ENCODE measurements around the gene NLRP6. TPM values are rescaled to one million over a fixed set of nuclear protein-coding genes. Genes with fewer than 3 reads are reported as not detected.

The NLRP6 gene
- total RNA-seq, 1 experiment from 2014 or later = not detected

GRCh38 chr11:281486-282161 is 3.4 kb downstream of the NLRP6 start:
- no peaks in the 10 kb centered on the region; the same call in none of the 2 replicates for H3K27me3 Mint-ChIP-seq (ENCODE audit: low read depth)
- Histone ChIP-seq H3K79me2 (ENCODE audit: insufficient read depth, low read length) (no peaks in the 10 kb centered on the region), H3K4me2 (ENCODE audit: insufficient read depth, insufficient read length, low read length) (no peak overlapping the region), H2AFZ (ENCODE audit: low read length) (no peak overlapping the region), H2BK20ac (ENCODE audit: low read depth, low read length, poor library complexity, severe bottlenecking) (no peak overlapping the region), H2BK15ac (ENCODE audit: low read depth, low read length) (no peak overlapping the region), H4K91ac (ENCODE audit: insufficient read length, low read depth, low read length) (no peak overlapping the region), H2BK12ac (ENCODE audit: insufficient read length, low read depth, low read length) (no peak overlapping the region), H3K27ac (ENCODE audit: insufficient read length, low read depth, low read length) (no peak overlapping the region), H2BK120ac (ENCODE audit: low read depth, low read length, poor library complexity, severe bottlenecking) (no peak overlapping the region), H3K23ac (ENCODE audit: insufficient read length, low read depth, low read length) (no peak overlapping the region), H3K18ac (ENCODE audit: insufficient read length, low read depth, low read length) (no peak overlapping the region), H4K5ac (ENCODE audit: insufficient read length, low read depth, low read length) (no peak overlapping the region), H3K14ac (ENCODE audit: insufficient read depth, low read length) (no peak overlapping the region; the same call in 1 of the 2 replicates), H3K4ac (ENCODE audit: low read depth, low read length) (no peak overlapping the region), H3K4me1 (ENCODE audit: insufficient read depth, low read length) (no peaks in the 10 kb centered on the region), H3K9ac (ENCODE audit: extremely low read depth, insufficient read length, low read length) (no peak overlapping the region), H3K27me3 (ENCODE audit: insufficient read depth, low read length) (no peaks in the 10 kb centered on the region), H2BK5ac (ENCODE audit: insufficient read length, low read length) (no peak overlapping the region), H4K8ac (replicated peaks; ENCODE audit: insufficient read length, low read depth, low read length) (no peak overlapping the region), H3T11ph (ENCODE audit: low read length) (no peak overlapping the region), H3K79me1 (ENCODE audit: insufficient read depth, low read depth, low read length, poor library complexity, severe bottlenecking) (no peaks in the 10 kb centered on the region), H4K20me1 (ENCODE audit: control insufficient read depth, insufficient read depth, insufficient read length) (no peaks in the 10 kb centered on the region), H2AK5ac (ENCODE audit: insufficient read length, low read length) (no peak overlapping the region), H3K56ac (ENCODE audit: insufficient read length, low read depth, low read length) (no peak overlapping the region), H3K9me3 (ENCODE audit: control insufficient read depth, low read depth, low read length) (no peaks in the 10 kb centered on the region), H3K23me2 (ENCODE audit: insufficient read length, low read depth, low read length, poor library complexity, severe bottlenecking) (no peaks in the 10 kb centered on the region)
- no peaks in the 10 kb centered on the region; a peak in 2 of 7 replicates for H3K36me3 Mint-ChIP-seq (ENCODE audit: insufficient read depth in 1 of 3, low read depth in 3 of 3)
- no peak overlapping the region for H3K4me3 Mint-ChIP-seq
- no CpG with 5 or more reads among the region's 26 CpGs for WGBS (ENCODE audit: extremely low coverage, insufficient read length, low lambda C conversion rate)
- peaks cover 0 to 2% of the 10 kb centered on the region in 2 experiments; a peak in 1 of 5 replicates for H3K9me3 Mint-ChIP-seq
- H3K27ac Mint-ChIP-seq = no peak overlapping the region; a peak in 1 of 7 replicates
- H3K4me1 Mint-ChIP-seq = peaks cover 24 to 33% of the 10 kb centered on the region in 2 experiments
- no peak for DNase-seq
- TF ChIP-seq CTCF (conservative IDR thresholded peaks at IDR 0.05) = no peak

Data from H9 (cell line).